Endometrial microvascular endothelial cells (primary cell): ENCODE data around the gene FUT2. TPM values are rescaled to one million over a fixed set of nuclear protein-coding genes. Genes with fewer than 3 reads are reported as not detected.

Source experiments
- in situ Hi-C: cut with HindIII; loops from 2 replicates; pipeline ENCODE4 v1.10.0; 2017; ENCODE audit warnings: low sequenced_read_pairs, low pct_unique_long_range_greater_than_20kb; ENCODE audit errors: inconsistent ontology term
- total RNA-seq: library from RNA; depleted of rRNA; stranded (reverse); fragments of >200 nt; gene quantifications from one replicate; pipeline ENCODE4 v1.2.3, GENCODE V29; 2015; ENCODE audit errors: inconsistent ontology term

Gene FUT2
- total RNA-seq, 1 donor from 2014 or later: not detected

GRCh38 chr19:48741129-48741999, 45.6 kb downstream of the FUT2 start:
- in situ Hi-C loops: no loop called here

DNA sequence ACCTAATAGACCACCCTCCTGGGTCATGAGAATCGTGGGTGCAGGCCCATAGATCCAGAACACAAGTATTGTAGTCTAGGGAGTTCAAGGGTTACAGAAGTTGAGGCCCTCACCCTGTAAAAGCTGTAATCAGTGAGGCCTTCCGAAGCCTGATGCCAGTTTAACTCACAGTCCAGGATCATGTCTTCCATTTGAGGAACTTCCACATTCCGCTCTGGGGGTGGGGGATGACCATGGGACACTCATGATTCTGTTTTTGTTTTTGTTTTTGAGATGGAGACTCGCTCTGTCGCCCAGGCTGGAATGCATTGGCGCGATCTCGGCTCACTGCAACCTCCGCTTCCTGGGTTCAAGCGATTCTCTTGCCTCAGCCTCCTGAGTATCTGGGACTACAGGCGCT, 46.3 kb downstream of the FUT2 start:
- in situ Hi-C loops: no loop called here

DNA sequence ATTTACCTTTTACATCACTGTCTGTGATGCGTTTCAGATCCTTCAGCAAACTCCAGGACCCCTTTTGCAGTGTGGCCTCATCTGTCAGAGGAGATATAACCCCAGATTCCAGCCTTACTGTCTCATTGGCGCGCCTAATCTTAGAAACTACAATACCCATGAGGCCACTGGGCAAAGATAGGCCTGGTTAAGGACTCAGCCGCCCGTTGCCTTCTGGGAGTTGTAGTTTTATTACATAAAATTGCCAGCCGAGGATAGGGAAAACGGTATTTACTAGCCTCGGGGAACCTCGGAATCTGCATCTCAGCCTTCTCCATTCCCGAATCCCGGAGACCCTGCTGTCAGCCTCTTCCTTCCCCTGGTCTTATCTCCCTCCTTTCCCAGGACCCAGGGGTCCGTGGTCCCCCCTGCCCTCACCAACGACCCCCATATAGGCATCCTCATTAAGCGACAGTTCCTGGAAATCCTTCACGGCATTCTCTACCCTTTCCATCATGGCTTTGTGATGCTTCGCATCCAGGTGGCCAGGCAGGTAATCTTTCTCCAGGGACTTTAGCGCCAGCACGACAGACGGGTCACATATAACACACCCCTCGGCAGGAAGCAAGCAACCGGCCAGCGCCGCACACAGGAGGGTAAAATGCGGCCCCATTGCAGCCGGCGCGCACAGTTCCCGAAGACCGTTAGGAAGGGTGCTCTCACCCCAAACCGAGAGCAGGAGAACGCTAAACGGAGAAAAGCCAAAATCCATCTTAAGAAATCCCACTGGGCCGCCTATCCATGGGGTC, 49.6 kb downstream of the FUT2 start:
- in situ Hi-C loops: no loop called here

- in situ Hi-C loops: no loop called here
Measured at GRCh38 chr19:48746110-48746509, 50.3 kb downstream of the FUT2 start.

- in situ Hi-C loops: no loop called here
Measured at GRCh38 chr19:48746738-48747575, 51.2 kb downstream of the FUT2 start, which contains the start of gene IZUMO1. Gene IZUMO1 (minus strand): TSS chr19:48746909. CDS start chr19:48745859, 1,050 bp downstream.

GRCh38 chr19:48749571-48750198, 53.9 kb downstream of the FUT2 start:
- in situ Hi-C loops: no loop called here

DNA sequence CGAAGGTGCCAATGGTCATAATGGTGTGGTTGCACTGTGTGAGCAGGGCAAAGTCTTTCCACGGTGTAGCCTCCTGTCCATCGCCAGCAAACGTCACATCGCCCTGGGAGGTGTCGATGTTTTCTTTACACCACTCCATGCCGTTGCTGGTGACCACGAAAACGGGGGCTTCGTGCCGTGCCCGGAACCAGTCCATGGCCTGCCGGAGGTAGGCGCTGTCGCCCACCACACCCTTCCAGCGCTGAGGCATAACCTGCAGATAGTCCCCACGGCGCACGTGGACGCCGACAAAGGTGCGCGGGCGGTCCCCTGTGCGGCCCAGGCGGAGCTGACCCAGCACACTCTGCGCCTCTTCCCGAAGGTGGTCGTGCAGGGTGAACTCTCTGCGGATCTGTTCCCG, 54.6 kb downstream of the FUT2 start:
- in situ Hi-C loops: no loop called here

- in situ Hi-C loops: no loop called here
Measured at GRCh38 chr19:48750771-48751504, 55.2 kb downstream of the FUT2 start.

GRCh38 chr19:48751845-48752495, 56.2 kb downstream of the FUT2 start:
- in situ Hi-C loops: no loop called here

- in situ Hi-C loops: no loop called here
Measured at GRCh38 chr19:48752496-48753365, 57.0 kb downstream of the FUT2 start, which contains the start of gene FUT1. Gene FUT1 (minus strand): TSS chr19:48752641. CDS start chr19:48751281, 1,360 bp downstream.

GRCh38 chr19:48755084-48755641, 59.4 kb downstream of the FUT2 start, which contains the start of gene FGF21:
Gene FGF21 (plus strand): TSS chr19:48755524. CDS start chr19:48756237, 713 bp downstream.
- in situ Hi-C loops: no loop called here

Other genes starting within 250 kb of the FUT2 start
- gene GRWD1, start 250.0 kb upstream of the FUT2 start, total RNA-seq: 84.6 TPM
- 0.84 TPM for gene KCNJ14, start 240.4 kb upstream of the FUT2 start, total RNA-seq
- gene CYTH2, start 226.6 kb upstream of the FUT2 start, total RNA-seq: 19.0 TPM
- not detected for gene LMTK3, start 184.1 kb upstream of the FUT2 start, total RNA-seq
- gene SULT2B1, start 143.8 kb upstream of the FUT2 start, total RNA-seq: not detected
- not detected for gene SPACA4, start 89.2 kb upstream of the FUT2 start, total RNA-seq
- not detected for gene FAM83E, start 80.9 kb upstream of the FUT2 start, total RNA-seq
- gene RPL18, start 76.8 kb upstream of the FUT2 start, total RNA-seq: 2,158 TPM
- gene SPHK2, start 76.5 kb upstream of the FUT2 start, total RNA-seq: 7.8 TPM
- gene DBP, start 58.6 kb upstream of the FUT2 start, total RNA-seq: 0.46 TPM
- gene CA11, start 49.8 kb upstream of the FUT2 start, total RNA-seq: 0.28 TPM
- not detected for gene NTN5, start 23.0 kb upstream of the FUT2 start, total RNA-seq
- 0.09 TPM for gene MAMSTR, start 23.8 kb downstream of the FUT2 start, total RNA-seq
- 191 TPM for gene RASIP1, start 44.6 kb downstream of the FUT2 start, total RNA-seq
- gene IZUMO1, start 50.9 kb downstream of the FUT2 start, total RNA-seq: 0.84 TPM
- gene FUT1, start 56.7 kb downstream of the FUT2 start, total RNA-seq: 4.9 TPM
- gene FGF21, start 59.6 kb downstream of the FUT2 start, total RNA-seq: not detected
- 82.0 TPM for gene BCAT2, start 115.1 kb downstream of the FUT2 start, total RNA-seq
- 4.5 TPM for gene HSD17B14, start 140.5 kb downstream of the FUT2 start, total RNA-seq
- gene PLEKHA4, start 172.6 kb downstream of the FUT2 start, total RNA-seq: not detected
- 56.0 TPM for gene PPP1R15A, start 176.4 kb downstream of the FUT2 start, total RNA-seq
- gene TULP2, start 202.8 kb downstream of the FUT2 start, total RNA-seq: not detected
- 227 TPM for gene NUCB1, start 204.3 kb downstream of the FUT2 start, total RNA-seq
- gene DHDH, start 237.7 kb downstream of the FUT2 start, total RNA-seq: not detected